GM23338 (cell line): ENCODE results near the gene ENC1. TPM values are rescaled to one million over a fixed set of nuclear protein-coding genes. Genes with fewer than 3 reads are reported as not detected.

ENCODE experiments used
- ATAC-seq: fragments of 200-7000 bp; cut with Tn5 transposase; 3 replicates; pipeline ENCODE4 v1.9.1; 2020
- DNase-seq: peaks from one replicate; pipeline ENCODE4 v3.0.0-alpha.2; 2015; ENCODE audit warnings: low spot score
- H2AFZ ChIP-seq: fragments of 200-600 bp; sonication (generic); 2 replicates; pipeline ENCODE4 v1.8.0; 2016; ENCODE audit warnings: antibody characterized with exemption, mild to moderate bottlenecking, moderate library complexity
- H3F3A ChIP-seq: fragments of 200-600 bp; sonication (generic); replicated peaks from 2 replicates; pipeline ENCODE4 v1.8.0; 2017; ENCODE audit warnings: antibody characterized with exemption, mixed run types, low read depth
- H3K27ac ChIP-seq: fragments of 200-600 bp; sonication (generic); 2 replicates; pipeline ENCODE4 v1.6.1; 2016; ENCODE audit warnings: low read depth
- H3K27me3 ChIP-seq: fragments of 200-600 bp; sonication (generic); 2 replicates; pipeline ENCODE4 v1.8.0; 2016; ENCODE audit warnings: mild to moderate bottlenecking, mixed run types, moderate library complexity; ENCODE audit not compliant: insufficient read depth
- H3K36me3 ChIP-seq: fragments of 200-600 bp; sonication (generic); 2 replicates; pipeline ENCODE4 v1.8.0; 2016; ENCODE audit warnings: mild to moderate bottlenecking; ENCODE audit not compliant: insufficient read depth
- H3K4me1 ChIP-seq: fragments of 200-600 bp; sonication (generic); 2 replicates; pipeline ENCODE4 v1.8.0; 2016; ENCODE audit warnings: mild to moderate bottlenecking, moderate library complexity; ENCODE audit not compliant: insufficient read depth
- H3K4me2 ChIP-seq: fragments of 200-600 bp; sonication (generic); 2 replicates; pipeline ENCODE4 v1.7.1; 2017; ENCODE audit warnings: mixed run types
- H3K4me3 ChIP-seq: fragments of 200-600 bp; sonication (generic); 2 replicates; pipeline ENCODE4 v1.6.1; 2016; ENCODE audit warnings: mixed run types
- H3K79me2 ChIP-seq: fragments of 200-600 bp; sonication (generic); replicated peaks from 2 replicates; pipeline ENCODE4 v1.8.0; 2017; ENCODE audit warnings: mild to moderate bottlenecking; ENCODE audit not compliant: insufficient read depth
- H3K9me2 ChIP-seq: fragments of 200-600 bp; sonication (generic); 2 replicates; pipeline ENCODE4 v1.8.0; 2017; ENCODE audit not compliant: insufficient read depth
- H4K20me1 ChIP-seq: fragments of 200-600 bp; sonication (generic); replicated peaks from 2 replicates; pipeline ENCODE4 v1.8.0; 2017; ENCODE audit warnings: mild to moderate bottlenecking; ENCODE audit not compliant: insufficient read depth
- H3K27ac Mint-ChIP-seq: 2 replicates; pipeline ENCODE4 v1.8.0; 2020; ENCODE audit warnings: inconsistent platforms, mild to moderate bottlenecking, moderate library complexity, mixed read lengths
- H3K27me3 Mint-ChIP-seq: 3 replicates; pipeline ENCODE4 v1.8.0; 2022; ENCODE audit warnings: low read depth, mild to moderate bottlenecking, moderate library complexity, mixed read lengths, inconsistent platforms; ENCODE audit not compliant: insufficient read depth, poor library complexity
- H3K36me3 Mint-ChIP-seq: 3 replicates; pipeline ENCODE4 v1.8.0; 2021; ENCODE audit warnings: low read depth, mild to moderate bottlenecking, inconsistent platforms, moderate library complexity, mixed read lengths
- H3K4me1 Mint-ChIP-seq: 3 replicates; pipeline ENCODE4 v1.8.0; 2020; ENCODE audit warnings: mild to moderate bottlenecking, inconsistent platforms, mixed read lengths
- H3K4me3 Mint-ChIP-seq: 3 replicates; pipeline ENCODE4 v1.8.0; 2021; ENCODE audit warnings: moderate library complexity, mild to moderate bottlenecking, inconsistent platforms, mixed read lengths
- H3K9me3 Mint-ChIP-seq: 3 replicates; pipeline ENCODE4 v1.8.0; 2020; ENCODE audit warnings: moderate library complexity, mild to moderate bottlenecking, inconsistent platforms, mixed read lengths
- CREB1 ChIP-seq: fragments of 250-450 bp; sonication (Bioruptor Pico); IDR thresholded peaks from 2 replicates; pipeline ENCODE4 v1.5.0; 2020; ENCODE audit warnings: low read depth, mild to moderate bottlenecking, moderate library complexity
- EZH2phosphoT487 ChIP-seq: fragments of 200-600 bp; sonication (generic); IDR thresholded peaks from one replicate; pipeline ENCODE4 v1.8.1; 2018; ENCODE audit warnings: antibody characterized with exemption; ENCODE audit not compliant: unreplicated experiment
- JUNB ChIP-seq: IDR thresholded peaks from one replicate; pipeline ENCODE4 v1.6.1; 2016; ENCODE audit warnings: antibody characterized with exemption; ENCODE audit not compliant: unreplicated experiment
- NANOG ChIP-seq: IDR thresholded peaks from 2 replicates; pipeline ENCODE4 v1.6.1; 2016; ENCODE audit warnings: antibody characterized with exemption, borderline replicate concordance
- POLR2AphosphoS5 ChIP-seq: IDR thresholded peaks from 2 replicates; pipeline ENCODE4 v1.6.1; 2016; ENCODE audit warnings: antibody characterized with exemption, low read depth
- STAT1 ChIP-seq: IDR thresholded peaks from one replicate; pipeline ENCODE4 v1.6.1; 2016; ENCODE audit warnings: antibody characterized with exemption; ENCODE audit not compliant: unreplicated experiment
- ZNF114 ChIP-seq: fragments of 250-450 bp; sonication (Bioruptor Pico); IDR thresholded peaks from 2 replicates; pipeline ENCODE4 v1.5.0; 2020; ENCODE audit warnings: mild to moderate bottlenecking, moderate library complexity
- ZNF331 ChIP-seq: fragments of 250-450 bp; sonication (Bioruptor Pico); IDR thresholded peaks from 2 replicates; pipeline ENCODE4 v1.5.0; 2020; ENCODE audit warnings: low read depth, mild to moderate bottlenecking, moderate library complexity
- polyA plus RNA-seq: library from polyadenylated mRNA; unstranded; fragments of >200 nt; fragmentation: Nextera tagmentation; extraction: Ambion mirVana; gene quantifications from 2 replicates; pipeline ENCODE4 v1.2.1, GENCODE V29; 2016
- total RNA-seq: library from RNA; depleted of rRNA; stranded (reverse); fragments of >200 nt; shearing (Covaris generic); gene quantifications from 2 replicates; pipeline ENCODE4 v1.2.3, GENCODE V29; 2014
- TF ChIP-seq, protein P1 (sequence below): fragments of 250-450 bp; sonication (Bioruptor Pico); IDR thresholded peaks from 2 replicates; pipeline ENCODE4 v1.5.0; 2020; ENCODE audit warnings: mild to moderate bottlenecking, moderate library complexity
- TF ChIP-seq, protein P2 (sequence below), 2 experiments: fragments of 200-600 bp in 1 of 2; sonication (generic) in 1 of 2; conservative IDR thresholded peaks; 2 replicates each; pipeline versions ENCODE4 v1.5.1 to v1.6.1; 2016 to 2017; ENCODE audit warnings: antibody characterized with exemption in 2 of 2, low read depth in 2 of 2, mild to moderate bottlenecking in 2 of 2, moderate library complexity in 1 of 2

Gene ENC1
- total and polyA plus RNA-seq, 2 experiments from 2014 or later, result 8.2 to 27.9 TPM

DNA sequence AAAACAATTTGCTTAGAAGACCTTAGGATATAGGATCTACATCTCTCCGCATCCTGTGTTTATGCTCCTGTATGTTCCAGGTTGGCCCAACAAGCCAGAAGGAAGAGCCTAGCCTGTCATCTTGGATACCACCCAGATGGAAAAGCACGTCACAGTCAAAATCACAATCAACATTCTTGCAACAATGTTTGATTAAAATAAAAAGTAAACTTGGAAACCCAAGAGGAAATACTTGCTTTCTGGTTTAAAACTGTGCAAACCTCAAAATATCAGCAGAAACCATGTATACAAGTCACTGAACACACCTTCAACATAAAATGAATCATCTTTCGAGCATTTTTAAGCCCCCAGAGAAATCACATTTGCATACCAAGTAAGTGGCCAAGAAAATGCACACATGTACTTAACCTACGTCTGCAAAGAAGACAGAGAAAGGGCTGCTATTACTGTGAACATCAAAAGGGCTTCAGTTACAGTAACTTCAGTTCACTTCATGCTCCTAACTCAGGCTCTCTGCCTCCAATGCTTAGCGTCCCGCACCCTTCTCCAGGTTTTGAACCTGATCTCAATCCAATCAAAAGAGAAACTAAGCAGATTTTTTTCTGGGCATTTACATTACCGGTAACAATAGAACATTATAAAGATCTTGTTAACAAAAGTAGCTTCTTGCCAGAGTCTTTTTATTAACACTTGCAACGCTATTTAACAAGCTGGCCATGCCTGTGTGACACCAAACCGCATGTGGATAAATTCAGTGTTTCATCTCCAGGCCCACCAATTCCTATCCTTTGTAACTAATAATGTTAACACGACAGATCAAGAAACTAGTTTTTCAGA is 1.3 kb downstream of the ENC1 start:
- Mint-ChIP-seq H3K9me3 (no peaks in the 10 kb centered on the region), H3K36me3 (peaks cover 20% of the 10 kb centered on the region), H3K27me3 (peaks cover 14% of the 10 kb centered on the region), H3K4me3 (peak overlapping the region; percentile 95), H3K27ac (no peak overlapping the region), H3K4me1 (peaks cover 37% of the 10 kb centered on the region)
- Histone ChIP-seq H3K79me2 (peaks cover 44% of the 10 kb centered on the region), H3F3A (0 out of 2 replicates have a peak, but pooled peaks cover 6% of the 10 kb centered on the region), H3K9me2 (no peaks in the 10 kb centered on the region), H3K4me1 (peaks cover 28% of the 10 kb centered on the region), H3K27me3 (peaks cover 43% of the 10 kb centered on the region), H4K20me1 (peaks cover 29% of the 10 kb centered on the region), H2AFZ (peak overlapping the region; percentile 91; the same call in 1 of the 2 replicates), H3K27ac (no peak overlapping the region), H3K36me3 (peaks cover 4% of the 10 kb centered on the region; the same call in 1 of the 2 replicates), H3K4me3 (peak overlapping the region; percentile 99), H3K4me2 (peak overlapping the region; percentile 99)
- TF ChIP-seq, protein P1, sequence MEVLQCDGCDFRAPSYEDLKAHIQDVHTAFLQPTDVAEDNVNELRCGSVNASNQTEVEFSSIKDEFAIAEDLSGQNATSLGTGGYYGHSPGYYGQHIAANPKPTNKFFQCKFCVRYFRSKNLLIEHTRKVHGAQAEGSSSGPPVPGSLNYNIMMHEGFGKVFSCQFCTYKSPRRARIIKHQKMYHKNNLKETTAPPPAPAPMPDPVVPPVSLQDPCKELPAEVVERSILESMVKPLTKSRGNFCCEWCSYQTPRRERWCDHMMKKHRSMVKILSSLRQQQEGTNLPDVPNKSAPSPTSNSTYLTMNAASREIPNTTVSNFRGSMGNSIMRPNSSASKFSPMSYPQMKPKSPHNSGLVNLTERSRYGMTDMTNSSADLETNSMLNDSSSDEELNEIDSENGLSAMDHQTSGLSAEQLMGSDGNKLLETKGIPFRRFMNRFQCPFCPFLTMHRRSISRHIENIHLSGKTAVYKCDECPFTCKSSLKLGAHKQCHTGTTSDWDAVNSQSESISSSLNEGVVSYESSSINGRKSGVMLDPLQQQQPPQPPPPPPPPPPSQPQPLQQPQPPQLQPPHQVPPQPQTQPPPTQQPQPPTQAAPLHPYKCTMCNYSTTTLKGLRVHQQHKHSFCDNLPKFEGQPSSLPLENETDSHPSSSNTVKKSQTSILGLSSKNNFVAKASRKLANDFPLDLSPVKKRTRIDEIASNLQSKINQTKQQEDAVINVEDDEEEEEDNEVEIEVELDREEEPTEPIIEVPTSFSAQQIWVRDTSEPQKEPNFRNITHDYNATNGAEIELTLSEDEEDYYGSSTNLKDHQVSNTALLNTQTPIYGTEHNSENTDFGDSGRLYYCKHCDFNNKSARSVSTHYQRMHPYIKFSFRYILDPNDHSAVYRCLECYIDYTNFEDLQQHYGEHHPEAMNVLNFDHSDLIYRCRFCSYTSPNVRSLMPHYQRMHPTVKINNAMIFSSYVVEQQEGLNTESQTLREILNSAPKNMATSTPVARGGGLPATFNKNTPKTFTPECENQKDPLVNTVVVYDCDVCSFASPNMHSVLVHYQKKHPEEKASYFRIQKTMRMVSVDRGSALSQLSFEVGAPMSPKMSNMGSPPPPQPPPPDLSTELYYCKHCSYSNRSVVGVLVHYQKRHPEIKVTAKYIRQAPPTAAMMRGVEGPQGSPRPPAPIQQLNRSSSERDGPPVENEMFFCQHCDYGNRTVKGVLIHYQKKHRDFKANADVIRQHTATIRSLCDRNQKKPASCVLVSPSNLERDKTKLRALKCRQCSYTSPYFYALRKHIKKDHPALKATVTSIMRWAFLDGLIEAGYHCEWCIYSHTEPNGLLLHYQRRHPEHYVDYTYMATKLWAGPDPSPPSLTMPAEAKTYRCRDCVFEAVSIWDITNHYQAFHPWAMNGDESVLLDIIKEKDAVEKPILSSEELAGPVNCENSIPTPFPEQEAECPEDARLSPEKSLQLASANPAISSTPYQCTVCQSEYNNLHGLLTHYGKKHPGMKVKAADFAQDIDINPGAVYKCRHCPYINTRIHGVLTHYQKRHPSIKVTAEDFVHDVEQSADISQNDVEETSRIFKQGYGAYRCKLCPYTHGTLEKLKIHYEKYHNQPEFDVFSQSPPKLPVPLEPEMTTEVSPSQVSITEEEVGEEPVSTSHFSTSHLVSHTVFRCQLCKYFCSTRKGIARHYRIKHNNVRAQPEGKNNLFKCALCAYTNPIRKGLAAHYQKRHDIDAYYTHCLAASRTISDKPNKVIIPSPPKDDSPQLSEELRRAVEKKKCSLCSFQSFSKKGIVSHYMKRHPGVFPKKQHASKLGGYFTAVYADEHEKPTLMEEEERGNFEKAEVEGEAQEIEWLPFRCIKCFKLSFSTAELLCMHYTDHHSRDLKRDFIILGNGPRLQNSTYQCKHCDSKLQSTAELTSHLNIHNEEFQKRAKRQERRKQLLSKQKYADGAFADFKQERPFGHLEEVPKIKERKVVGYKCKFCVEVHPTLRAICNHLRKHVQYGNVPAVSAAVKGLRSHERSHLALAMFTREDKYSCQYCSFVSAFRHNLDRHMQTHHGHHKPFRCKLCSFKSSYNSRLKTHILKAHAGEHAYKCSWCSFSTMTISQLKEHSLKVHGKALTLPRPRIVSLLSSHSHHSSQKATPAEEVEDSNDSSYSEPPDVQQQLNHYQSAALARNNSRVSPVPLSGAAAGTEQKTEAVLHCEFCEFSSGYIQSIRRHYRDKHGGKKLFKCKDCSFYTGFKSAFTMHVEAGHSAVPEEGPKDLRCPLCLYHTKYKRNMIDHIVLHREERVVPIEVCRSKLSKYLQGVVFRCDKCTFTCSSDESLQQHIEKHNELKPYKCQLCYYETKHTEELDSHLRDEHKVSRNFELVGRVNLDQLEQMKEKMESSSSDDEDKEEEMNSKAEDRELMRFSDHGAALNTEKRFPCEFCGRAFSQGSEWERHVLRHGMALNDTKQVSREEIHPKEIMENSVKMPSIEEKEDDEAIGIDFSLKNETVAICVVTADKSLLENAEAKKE (CRISPR knock-in tag), result no peak
- TF ChIP-seq EZH2phosphoT487 (no peak), ZNF331 (CRISPR knock-in tag) (no peak), CREB1 (no peak), STAT1 (no peak), POLR2AphosphoS5 (no peak), ZNF114 (no peak), NANOG (no peak), JUNB (no peak)
- TF ChIP-seq, protein P2, sequence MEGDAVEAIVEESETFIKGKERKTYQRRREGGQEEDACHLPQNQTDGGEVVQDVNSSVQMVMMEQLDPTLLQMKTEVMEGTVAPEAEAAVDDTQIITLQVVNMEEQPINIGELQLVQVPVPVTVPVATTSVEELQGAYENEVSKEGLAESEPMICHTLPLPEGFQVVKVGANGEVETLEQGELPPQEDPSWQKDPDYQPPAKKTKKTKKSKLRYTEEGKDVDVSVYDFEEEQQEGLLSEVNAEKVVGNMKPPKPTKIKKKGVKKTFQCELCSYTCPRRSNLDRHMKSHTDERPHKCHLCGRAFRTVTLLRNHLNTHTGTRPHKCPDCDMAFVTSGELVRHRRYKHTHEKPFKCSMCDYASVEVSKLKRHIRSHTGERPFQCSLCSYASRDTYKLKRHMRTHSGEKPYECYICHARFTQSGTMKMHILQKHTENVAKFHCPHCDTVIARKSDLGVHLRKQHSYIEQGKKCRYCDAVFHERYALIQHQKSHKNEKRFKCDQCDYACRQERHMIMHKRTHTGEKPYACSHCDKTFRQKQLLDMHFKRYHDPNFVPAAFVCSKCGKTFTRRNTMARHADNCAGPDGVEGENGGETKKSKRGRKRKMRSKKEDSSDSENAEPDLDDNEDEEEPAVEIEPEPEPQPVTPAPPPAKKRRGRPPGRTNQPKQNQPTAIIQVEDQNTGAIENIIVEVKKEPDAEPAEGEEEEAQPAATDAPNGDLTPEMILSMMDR (conservative IDR thresholded peaks at IDR 0.05; ENCODE audit: low read depth in 2 of 2), result no peak
- no peak for DNase-seq
- no peak for ATAC-seq
